NCI-H1417 treated with DMSO at 0.1 percent for 48 hours (cell line): Measurements from ENCODE around the gene PHACTR3.

Source experiments
- DNase-seq: peaks from one replicate; lab custom pipeline; 2025; lab: John Stamatoyannopoulos, UW

PHACTR3 gene

GRCh38 chr20:59646487-59646886 is 42.1 kb downstream of the PHACTR3 start:
- DNase-seq = no peak

GRCh38 chr20:59647271-59647670 is 42.9 kb downstream of the PHACTR3 start:
- no peak for DNase-seq

DNA sequence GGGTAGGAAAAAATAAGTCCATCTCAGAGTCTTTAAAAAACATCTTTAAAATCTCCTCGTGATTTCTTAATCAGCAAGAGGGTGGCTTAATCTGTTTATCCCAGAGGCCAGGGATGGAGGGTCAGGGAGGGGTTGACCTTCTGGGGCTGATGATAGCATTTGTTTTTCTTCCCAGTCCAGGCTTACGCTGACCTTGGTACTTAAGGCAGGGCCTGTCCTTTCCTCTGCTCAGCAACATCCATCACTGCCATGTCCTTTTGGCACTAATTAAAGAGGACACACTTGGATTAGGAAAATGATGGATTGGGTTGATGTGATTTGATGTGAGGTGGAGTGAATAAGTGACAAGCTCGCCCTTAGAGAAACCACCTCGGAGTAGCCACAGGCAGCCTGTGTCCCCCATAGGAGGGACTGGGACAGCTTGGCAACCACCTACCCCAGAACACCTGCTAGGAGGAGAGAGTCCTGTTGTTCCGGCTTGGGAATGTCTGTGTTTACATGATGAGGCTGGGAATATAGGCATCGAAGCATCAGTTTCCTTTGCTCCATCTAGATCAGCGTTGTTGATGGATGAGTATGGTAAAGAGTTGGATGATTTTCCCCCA is 44.2 kb downstream of the PHACTR3 start:
- no peak for DNase-seq

- DNase-seq = no peak
Measured at GRCh38 chr20:59650418-59650817, 46.1 kb downstream of the PHACTR3 start.

- no peak for DNase-seq
Measured at GRCh38 chr20:59652381-59652780, 48.0 kb downstream of the PHACTR3 start.

GRCh38 chr20:59656417-59656816 is 52.1 kb downstream of the PHACTR3 start:
- no peak for DNase-seq

- no peak for DNase-seq
Measured at GRCh38 chr20:59657459-59658046, 53.2 kb downstream of the PHACTR3 start.

DNA sequence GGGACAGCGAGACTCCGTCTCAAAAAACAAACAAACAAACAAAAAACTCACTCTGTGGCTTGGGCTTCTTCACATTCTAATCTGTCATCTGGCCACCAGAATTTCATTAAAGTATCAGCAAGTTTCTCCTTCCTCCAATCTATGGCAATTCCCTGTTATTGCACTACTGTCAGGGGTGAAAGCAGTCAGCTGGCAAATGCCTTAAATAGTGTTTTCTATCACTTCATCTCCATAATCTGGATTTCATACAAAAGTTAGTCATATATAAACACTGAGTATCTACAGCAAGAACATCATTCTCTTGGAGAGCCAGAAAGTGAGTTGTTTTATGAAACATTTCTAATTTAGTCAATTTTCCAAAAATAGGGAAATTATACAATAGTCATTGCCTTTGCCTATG is 56.1 kb downstream of the PHACTR3 start:
- no peak for DNase-seq

GRCh38 chr20:59661153-59661552 is 56.8 kb downstream of the PHACTR3 start:
- DNase-seq = no peak

DNA sequence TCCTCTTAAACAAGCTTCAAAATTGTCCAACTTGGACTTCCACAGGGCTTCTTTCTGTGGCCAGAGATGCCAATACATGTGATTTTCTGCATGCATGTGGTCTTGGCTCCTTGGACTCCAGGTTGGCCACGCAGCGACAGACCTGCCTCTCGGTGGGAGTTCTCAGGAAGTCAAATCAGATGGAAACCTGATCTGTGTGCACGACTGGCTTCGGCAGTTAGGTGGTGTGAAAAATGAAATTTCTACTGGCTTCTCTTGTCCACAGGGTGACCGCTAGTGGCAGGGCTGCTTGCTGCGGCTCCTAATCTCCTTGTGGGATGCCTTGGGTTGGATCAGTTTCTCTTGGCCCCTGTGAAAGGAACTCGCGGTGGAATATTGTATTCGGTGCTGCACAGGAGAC is 57.3 kb downstream of the PHACTR3 start:
- DNase-seq = no peak

DNA sequence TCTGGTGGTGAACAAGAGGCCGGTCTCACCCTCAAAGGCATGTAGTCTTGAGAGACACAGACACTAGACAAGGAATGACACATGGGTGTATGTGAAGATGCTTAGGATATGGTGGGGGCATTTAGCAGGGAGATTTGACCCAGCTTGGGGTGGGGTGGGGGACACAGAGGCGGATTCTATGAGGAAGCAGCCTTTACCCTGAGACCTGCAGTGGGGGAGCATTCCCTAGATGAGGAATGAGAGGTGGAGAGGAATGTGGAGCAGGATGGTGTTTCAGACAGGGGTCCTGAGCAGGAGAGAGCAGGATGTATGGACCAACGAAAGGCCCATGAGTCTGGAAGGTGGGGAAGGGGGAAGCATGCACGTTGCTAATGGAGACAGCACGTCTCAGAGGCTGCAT is 57.8 kb downstream of the PHACTR3 start:
- no peak for DNase-seq

GRCh38 chr20:59662856-59663512 is 58.6 kb downstream of the PHACTR3 start:
- no peak for DNase-seq

DNA sequence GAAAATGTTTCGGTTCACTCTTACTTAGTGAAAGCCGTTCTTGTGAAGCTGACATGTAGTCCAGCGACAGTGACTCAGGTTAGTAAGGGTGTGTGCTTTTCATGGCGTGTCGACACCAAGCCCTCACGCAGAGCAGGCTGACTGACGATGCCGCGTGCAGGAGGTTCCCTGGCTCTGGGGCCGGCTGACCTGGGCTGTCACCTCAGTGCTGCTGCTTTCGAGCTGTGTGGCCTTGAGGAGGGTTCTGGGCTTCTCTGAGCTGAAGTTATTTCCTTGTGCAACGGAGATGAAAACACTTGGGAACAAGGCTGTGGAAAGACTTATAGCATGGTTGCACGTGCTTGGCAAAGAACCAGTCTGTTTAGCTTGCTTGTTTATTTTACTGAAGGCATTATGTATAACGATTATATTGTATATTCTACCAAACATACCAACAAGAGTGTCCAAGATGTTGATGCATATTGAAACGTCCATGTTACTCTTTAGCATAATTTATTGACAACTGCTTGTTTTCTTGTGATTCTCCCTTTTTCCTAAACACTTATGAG is 59.2 kb downstream of the PHACTR3 start:
- no peak for DNase-seq

GRCh38 chr20:59664421-59664941 is 60.1 kb downstream of the PHACTR3 start:
- DNase-seq = no peak

DNA sequence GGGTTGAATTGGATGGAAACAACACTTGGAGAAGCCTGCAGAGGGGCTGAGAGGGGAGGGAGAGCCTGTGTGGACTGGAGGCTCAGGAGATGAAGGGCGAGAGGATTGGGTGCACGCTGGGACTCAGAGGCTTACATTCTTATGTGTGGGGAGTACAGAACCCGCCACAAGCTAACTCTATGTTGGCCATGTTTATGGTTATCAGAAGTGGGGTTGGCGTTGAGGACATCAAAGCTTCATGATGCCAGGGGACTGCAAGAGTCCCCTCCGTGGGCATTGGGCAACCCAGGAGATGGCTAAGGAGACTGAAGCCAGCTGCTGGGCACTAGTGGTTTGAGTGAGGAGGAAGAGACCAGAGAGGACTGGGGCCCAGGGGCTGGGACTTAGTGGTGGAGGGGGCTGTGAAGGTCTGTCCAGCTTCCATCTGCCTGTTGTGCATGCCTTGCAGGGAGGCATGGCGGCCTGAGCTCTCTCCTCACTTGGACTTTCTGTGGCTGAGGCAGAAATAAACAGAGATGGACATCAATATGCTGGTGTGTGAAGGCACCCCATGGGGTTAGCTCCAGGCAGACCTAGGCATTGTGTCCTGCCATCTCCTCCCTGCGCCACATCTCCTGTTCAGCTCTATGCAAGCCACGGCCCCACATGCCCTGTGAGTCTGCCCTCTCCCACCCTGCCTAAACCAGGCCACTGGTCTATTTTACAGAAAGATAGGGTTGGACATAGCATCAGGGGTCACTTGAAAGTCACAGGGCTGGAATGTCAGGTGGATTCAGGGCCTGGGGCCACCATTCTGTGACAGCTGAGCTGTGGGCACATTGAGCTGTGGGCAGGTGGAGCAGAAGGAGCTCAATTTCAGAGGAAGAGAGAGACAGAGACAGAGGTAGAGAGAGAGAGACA is 61.6 kb downstream of the PHACTR3 start:
- DNase-seq = no peak

- no peak for DNase-seq
Measured at GRCh38 chr20:59666586-59666985, 62.2 kb downstream of the PHACTR3 start.

DNA sequence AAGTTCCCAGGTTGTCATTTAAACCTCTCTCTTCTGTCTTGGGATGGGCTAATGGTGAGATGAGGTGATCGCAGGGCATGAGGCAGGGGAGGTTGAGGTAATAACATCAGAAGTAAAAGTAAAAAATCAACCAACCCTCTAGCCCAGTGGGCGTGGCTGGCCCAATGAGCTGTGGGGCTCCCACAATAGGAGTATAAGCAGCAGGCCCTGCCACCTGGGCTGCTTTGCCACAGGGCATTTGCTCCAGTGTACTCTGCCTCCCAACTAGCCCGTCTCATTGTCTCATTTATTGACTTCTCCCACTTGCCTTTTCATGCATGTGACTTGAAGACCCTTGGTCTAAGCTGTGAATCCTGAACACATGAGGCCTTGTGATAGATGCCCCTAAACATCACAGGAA is 62.8 kb downstream of the PHACTR3 start:
- no peak for DNase-seq

GRCh38 chr20:59667981-59668515 is 63.7 kb downstream of the PHACTR3 start:
- DNase-seq = no peak

- DNase-seq = no peak
Measured at GRCh38 chr20:59668926-59669850, 64.8 kb downstream of the PHACTR3 start.

GRCh38 chr20:59670786-59671492 is 66.6 kb downstream of the PHACTR3 start:
- no peak for DNase-seq
